MM.1S (cell line): ENCODE measurements around the gene KDM4D.
"Not testable (repeated sequence)": the region's sequence is repeated elsewhere in the genome, so short reads cannot be mapped to it uniquely, and the experiment has no call there.

ENCODE experiments used
- DNase-seq: peaks from one replicate; pipeline ENCODE4 v3.0.0-alpha.2; 2015
- H2AFZ ChIP-seq: fragments of 300-600 bp; sonication (generic); 2 replicates; pipeline ENCODE4 v1.6.0; 2016; ENCODE audit warnings: antibody characterized with exemption, low read length
- H3F3A ChIP-seq: fragments of 300-600 bp; sonication (generic); 2 replicates; pipeline ENCODE4 v1.6.1; 2016; ENCODE audit warnings: mild to moderate bottlenecking, antibody characterized with exemption, low read length, moderate library complexity, mixed read lengths; ENCODE audit not compliant: insufficient read depth
- H3K27ac ChIP-seq: fragments of 300-600 bp; sonication (generic); 2 replicates; pipeline ENCODE4 v1.5.1; 2016; ENCODE audit warnings: mild to moderate bottlenecking, low read length
- H3K27me3 ChIP-seq: fragments of 300-600 bp; sonication (generic); replicated peaks from 2 replicates; pipeline ENCODE4 v1.6.0; 2016; ENCODE audit warnings: low read length; ENCODE audit not compliant: insufficient read depth
- H3K36me3 ChIP-seq: fragments of 300-600 bp; sonication (generic); replicated peaks from 2 replicates; pipeline ENCODE4 v1.6.1; 2016; ENCODE audit warnings: mild to moderate bottlenecking, low read length, mixed read lengths; ENCODE audit not compliant: insufficient read depth
- H3K4me1 ChIP-seq: fragments of 300-600 bp; sonication (generic); 2 replicates; pipeline ENCODE4 v1.6.1; 2016; ENCODE audit warnings: low read length, mixed read lengths
- H3K4me2 ChIP-seq: fragments of 300-600 bp; sonication (generic); 2 replicates; pipeline ENCODE4 v1.6.0; 2016; ENCODE audit warnings: low read depth, low read length
- H3K4me3 ChIP-seq: fragments of 300-600 bp; sonication (generic); 2 replicates; pipeline ENCODE4 v1.5.1; 2016; ENCODE audit warnings: low read length, mixed read lengths
- H3K79me2 ChIP-seq: fragments of 300-600 bp; sonication (generic); 2 replicates; pipeline ENCODE4 v1.6.1; 2016; ENCODE audit warnings: mixed run types, low read length, mixed read lengths
- H3K9ac ChIP-seq: fragments of 300-600 bp; sonication (generic); 2 replicates; pipeline ENCODE4 v1.6.1; 2016; ENCODE audit warnings: low read length, mixed read lengths
- H3K9me2 ChIP-seq: fragments of 300-600 bp; sonication (generic); replicated peaks from 2 replicates; pipeline ENCODE4 v1.6.1; 2016; ENCODE audit warnings: mild to moderate bottlenecking, low read length, mixed read lengths; ENCODE audit not compliant: insufficient read depth
- H3K9me3 ChIP-seq: fragments of 300-600 bp; sonication (generic); replicated peaks from 2 replicates; pipeline ENCODE4 v1.6.1; 2016; ENCODE audit warnings: mild to moderate bottlenecking, low read length, mixed read lengths; ENCODE audit not compliant: insufficient read depth
- H4K20me1 ChIP-seq: fragments of 300-600 bp; sonication (generic); 2 replicates; pipeline ENCODE4 v1.6.1; 2016; ENCODE audit warnings: mild to moderate bottlenecking, low read length, moderate library complexity, mixed read lengths; ENCODE audit not compliant: insufficient read depth
- CTCF ChIP-seq: fragments of 300-600 bp; sonication (generic); IDR thresholded peaks from 2 replicates; pipeline ENCODE4 v1.5.1; 2016; ENCODE audit warnings: antibody characterized with exemption, low read length, mixed read lengths
- EZH2 ChIP-seq: fragments of 300-600 bp; sonication (generic); optimal IDR thresholded peaks from 2 replicates; pipeline ENCODE3; 2017; ENCODE audit warnings: low read depth, mild to moderate bottlenecking, antibody characterized with exemption, low read length, mixed read lengths
- EZH2phosphoT487 ChIP-seq: fragments of 300-600 bp; sonication (generic); IDR thresholded peaks from 2 replicates; pipeline ENCODE4 v1.6.1; 2018; ENCODE audit warnings: antibody characterized with exemption, low read length

Gene KDM4D

GRCh38 chr11:95016139-95016538 lies 42.6 kb downstream of the KDM4D start:
- Histone ChIP-seq H3K27me3 (no peaks in the 10 kb centered on the region), H3K36me3 (no peaks in the 10 kb centered on the region), H3K4me3 (no peak overlapping the region), H3F3A (no peaks in the 10 kb centered on the region), H3K9ac (no peak overlapping the region), H4K20me1 (no peaks in the 10 kb centered on the region), H3K27ac (no peak overlapping the region), H3K9me2 (no peaks in the 10 kb centered on the region), H3K9me3 (no peaks in the 10 kb centered on the region), H3K4me2 (no peak overlapping the region), H3K79me2 (no peaks in the 10 kb centered on the region), H2AFZ (no peak overlapping the region), H3K4me1 (no peaks in the 10 kb centered on the region)
- DNase-seq, result no peak
- TF ChIP-seq EZH2phosphoT487 (no peak), CTCF (no peak), EZH2 (no peak)

GRCh38 chr11:95021468-95021867 lies 48.0 kb downstream of the KDM4D start:
- not testable (repeated sequence) for H3K27ac ChIP-seq, H3K9me3 ChIP-seq, H3K27me3 ChIP-seq, H4K20me1 ChIP-seq, H3K4me2 ChIP-seq, DNase-seq, H3K4me1 ChIP-seq, H3K4me3 ChIP-seq, H3K79me2 ChIP-seq, H3F3A ChIP-seq, H2AFZ ChIP-seq, H3K36me3 ChIP-seq, H3K9me2 ChIP-seq, H3K9ac ChIP-seq

- Histone ChIP-seq H3K9ac (no peak within 1 kb of the TSS), H3K27me3 (no peaks in the 10 kb centered on the region), H3F3A (no peaks in the 10 kb centered on the region), H3K27ac (no peak within 1 kb of the TSS), H3K9me2 (no peaks in the 10 kb centered on the region), H3K9me3 (no peaks in the 10 kb centered on the region), H2AFZ (no peak within 1 kb of the TSS), H4K20me1 (no peaks in the 10 kb centered on the region), H3K79me2 (no peaks in the 10 kb centered on the region), H3K4me1 (no peaks in the 10 kb centered on the region), H3K4me3 (no peak within 1 kb of the TSS), H3K4me2 (no peak within 1 kb of the TSS), H3K36me3 (no peaks in the 10 kb centered on the region)
- DNase-seq, result no peak
- no peak for TF ChIP-seq CTCF
- TF ChIP-seq EZH2, result no peak
- TF ChIP-seq EZH2phosphoT487, result no peak
Observed at GRCh38 chr11:95024958-95025357, 51.4 kb downstream of the KDM4D start, which contains the start of gene KDM4E. Gene KDM4E, plus strand, starts transcription at chr11:95025258. Its CDS starts 300 bp downstream, at chr11:95025558.

- H2AFZ ChIP-seq, H3K4me2 ChIP-seq, H3K27me3 ChIP-seq, H3K9ac ChIP-seq, H3K36me3 ChIP-seq, H3K79me2 ChIP-seq, H3K4me1 ChIP-seq, H4K20me1 ChIP-seq, H3K9me2 ChIP-seq, DNase-seq, H3K9me3 ChIP-seq, H3F3A ChIP-seq, H3K4me3 ChIP-seq, H3K27ac ChIP-seq: not testable (repeated sequence)
Observed at GRCh38 chr11:95025594-95025993, 52.1 kb downstream of the KDM4D start.
